H1 (cell line): ENCODE measurements around the gene PLB1. TPM values are rescaled to one million over a fixed set of nuclear protein-coding genes. Genes with fewer than 3 reads are reported as not detected.

ENCODE experiments used
- JUND ChIP-seq: IDR thresholded peaks from 2 replicates; pipeline ENCODE4 v1.6.1; 2011; ENCODE audit warnings: mild to moderate bottlenecking, improper control_type of control experiment, low read length
- polyA plus RNA-seq, 7 experiments: library from polyadenylated mRNA; depleted of rRNA in 3 of 7; stranded (reverse) in 5 of 7; unstranded in 2 of 7; fragments of >200 nt in 5 of 7; fragments of 200-250 nt in 2 of 7; gene quantifications; 1 replicate in 5 of 7; 2 replicates in 1 of 7; 4 replicates in 1 of 7; pipeline versions ENCODE4 v1.2.1 to v1.2.3, GENCODE V29; 2011 to 2013; ENCODE audit warnings: missing spikeins in 2 of 7, mixed read lengths in 2 of 7
- total RNA-seq: library from RNA; stranded (reverse); fragmentation: NEBNext Ultra II Directional; extraction: Animal tissue kit (Norgen Biotek cat#: 25700); gene quantifications from 2 replicates; pipeline ENCODE4 v1.2.1, GENCODE V29; 2021
- TF ChIP-seq, protein P1 (sequence below): fragments of 300-600 bp; sonication (generic); IDR thresholded peaks from 2 replicates; pipeline ENCODE4 v1.7.1; 2012; ENCODE audit warnings: low read length, moderate library complexity, mild to moderate bottlenecking, inconsistent platforms; ENCODE audit not compliant: insufficient replicate concordance

Gene PLB1
- total and polyA plus RNA-seq, 2 of the 8 experiments (the other 6 are each of a cell fraction or from before 2014, with no cell fraction given), result 0.20 to 0.36 TPM

DNA sequence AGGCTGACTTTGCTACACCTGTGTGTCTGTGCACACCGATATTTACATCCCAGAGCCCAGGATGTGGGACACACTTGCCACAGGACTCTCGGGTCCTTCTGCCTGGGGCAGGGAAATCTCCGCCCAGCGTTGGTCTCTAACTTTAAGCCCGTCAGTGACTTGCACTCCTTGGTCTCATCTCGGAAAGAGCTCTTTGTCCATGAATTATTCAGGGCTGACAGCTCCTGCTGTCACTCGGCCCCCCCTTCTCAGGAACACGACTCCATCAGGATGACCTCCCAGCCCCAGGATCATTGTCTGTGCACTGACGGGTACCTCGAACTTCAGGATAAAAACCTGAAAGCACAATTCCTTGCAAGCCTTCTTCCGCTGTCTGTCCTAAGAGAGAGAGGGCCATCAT lies 26.6 kb downstream of the PLB1 start (continued):
- TF ChIP-seq, protein P1, sequence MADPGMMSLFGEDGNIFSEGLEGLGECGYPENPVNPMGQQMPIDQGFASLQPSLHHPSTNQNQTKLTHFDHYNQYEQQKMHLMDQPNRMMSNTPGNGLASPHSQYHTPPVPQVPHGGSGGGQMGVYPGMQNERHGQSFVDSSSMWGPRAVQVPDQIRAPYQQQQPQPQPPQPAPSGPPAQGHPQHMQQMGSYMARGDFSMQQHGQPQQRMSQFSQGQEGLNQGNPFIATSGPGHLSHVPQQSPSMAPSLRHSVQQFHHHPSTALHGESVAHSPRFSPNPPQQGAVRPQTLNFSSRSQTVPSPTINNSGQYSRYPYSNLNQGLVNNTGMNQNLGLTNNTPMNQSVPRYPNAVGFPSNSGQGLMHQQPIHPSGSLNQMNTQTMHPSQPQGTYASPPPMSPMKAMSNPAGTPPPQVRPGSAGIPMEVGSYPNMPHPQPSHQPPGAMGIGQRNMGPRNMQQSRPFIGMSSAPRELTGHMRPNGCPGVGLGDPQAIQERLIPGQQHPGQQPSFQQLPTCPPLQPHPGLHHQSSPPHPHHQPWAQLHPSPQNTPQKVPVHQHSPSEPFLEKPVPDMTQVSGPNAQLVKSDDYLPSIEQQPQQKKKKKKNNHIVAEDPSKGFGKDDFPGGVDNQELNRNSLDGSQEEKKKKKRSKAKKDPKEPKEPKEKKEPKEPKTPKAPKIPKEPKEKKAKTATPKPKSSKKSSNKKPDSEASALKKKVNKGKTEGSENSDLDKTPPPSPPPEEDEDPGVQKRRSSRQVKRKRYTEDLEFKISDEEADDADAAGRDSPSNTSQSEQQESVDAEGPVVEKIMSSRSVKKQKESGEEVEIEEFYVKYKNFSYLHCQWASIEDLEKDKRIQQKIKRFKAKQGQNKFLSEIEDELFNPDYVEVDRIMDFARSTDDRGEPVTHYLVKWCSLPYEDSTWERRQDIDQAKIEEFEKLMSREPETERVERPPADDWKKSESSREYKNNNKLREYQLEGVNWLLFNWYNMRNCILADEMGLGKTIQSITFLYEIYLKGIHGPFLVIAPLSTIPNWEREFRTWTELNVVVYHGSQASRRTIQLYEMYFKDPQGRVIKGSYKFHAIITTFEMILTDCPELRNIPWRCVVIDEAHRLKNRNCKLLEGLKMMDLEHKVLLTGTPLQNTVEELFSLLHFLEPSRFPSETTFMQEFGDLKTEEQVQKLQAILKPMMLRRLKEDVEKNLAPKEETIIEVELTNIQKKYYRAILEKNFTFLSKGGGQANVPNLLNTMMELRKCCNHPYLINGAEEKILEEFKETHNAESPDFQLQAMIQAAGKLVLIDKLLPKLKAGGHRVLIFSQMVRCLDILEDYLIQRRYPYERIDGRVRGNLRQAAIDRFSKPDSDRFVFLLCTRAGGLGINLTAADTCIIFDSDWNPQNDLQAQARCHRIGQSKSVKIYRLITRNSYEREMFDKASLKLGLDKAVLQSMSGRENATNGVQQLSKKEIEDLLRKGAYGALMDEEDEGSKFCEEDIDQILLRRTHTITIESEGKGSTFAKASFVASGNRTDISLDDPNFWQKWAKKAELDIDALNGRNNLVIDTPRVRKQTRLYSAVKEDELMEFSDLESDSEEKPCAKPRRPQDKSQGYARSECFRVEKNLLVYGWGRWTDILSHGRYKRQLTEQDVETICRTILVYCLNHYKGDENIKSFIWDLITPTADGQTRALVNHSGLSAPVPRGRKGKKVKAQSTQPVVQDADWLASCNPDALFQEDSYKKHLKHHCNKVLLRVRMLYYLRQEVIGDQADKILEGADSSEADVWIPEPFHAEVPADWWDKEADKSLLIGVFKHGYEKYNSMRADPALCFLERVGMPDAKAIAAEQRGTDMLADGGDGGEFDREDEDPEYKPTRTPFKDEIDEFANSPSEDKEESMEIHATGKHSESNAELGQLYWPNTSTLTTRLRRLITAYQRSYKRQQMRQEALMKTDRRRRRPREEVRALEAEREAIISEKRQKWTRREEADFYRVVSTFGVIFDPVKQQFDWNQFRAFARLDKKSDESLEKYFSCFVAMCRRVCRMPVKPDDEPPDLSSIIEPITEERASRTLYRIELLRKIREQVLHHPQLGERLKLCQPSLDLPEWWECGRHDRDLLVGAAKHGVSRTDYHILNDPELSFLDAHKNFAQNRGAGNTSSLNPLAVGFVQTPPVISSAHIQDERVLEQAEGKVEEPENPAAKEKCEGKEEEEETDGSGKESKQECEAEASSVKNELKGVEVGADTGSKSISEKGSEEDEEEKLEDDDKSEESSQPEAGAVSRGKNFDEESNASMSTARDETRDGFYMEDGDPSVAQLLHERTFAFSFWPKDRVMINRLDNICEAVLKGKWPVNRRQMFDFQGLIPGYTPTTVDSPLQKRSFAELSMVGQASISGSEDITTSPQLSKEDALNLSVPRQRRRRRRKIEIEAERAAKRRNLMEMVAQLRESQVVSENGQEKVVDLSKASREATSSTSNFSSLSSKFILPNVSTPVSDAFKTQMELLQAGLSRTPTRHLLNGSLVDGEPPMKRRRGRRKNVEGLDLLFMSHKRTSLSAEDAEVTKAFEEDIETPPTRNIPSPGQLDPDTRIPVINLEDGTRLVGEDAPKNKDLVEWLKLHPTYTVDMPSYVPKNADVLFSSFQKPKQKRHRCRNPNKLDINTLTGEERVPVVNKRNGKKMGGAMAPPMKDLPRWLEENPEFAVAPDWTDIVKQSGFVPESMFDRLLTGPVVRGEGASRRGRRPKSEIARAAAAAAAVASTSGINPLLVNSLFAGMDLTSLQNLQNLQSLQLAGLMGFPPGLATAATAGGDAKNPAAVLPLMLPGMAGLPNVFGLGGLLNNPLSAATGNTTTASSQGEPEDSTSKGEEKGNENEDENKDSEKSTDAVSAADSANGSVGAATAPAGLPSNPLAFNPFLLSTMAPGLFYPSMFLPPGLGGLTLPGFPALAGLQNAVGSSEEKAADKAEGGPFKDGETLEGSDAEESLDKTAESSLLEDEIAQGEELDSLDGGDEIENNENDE, result no peak
- no peak for TF ChIP-seq JUND
- TF ChIP-seq, all 59 proteins: peak for 0
